Measurements from ENCODE around the gene FANCD2.
A peak's percentile ranks its signal among the peaks of the same experiment; 100 is the strongest.
"Not testable (repeated sequence)": the region's sequence is repeated elsewhere in the genome, so short reads cannot be mapped to it uniquely, and the experiment has no call there.

Gene FANCD2

DNA sequence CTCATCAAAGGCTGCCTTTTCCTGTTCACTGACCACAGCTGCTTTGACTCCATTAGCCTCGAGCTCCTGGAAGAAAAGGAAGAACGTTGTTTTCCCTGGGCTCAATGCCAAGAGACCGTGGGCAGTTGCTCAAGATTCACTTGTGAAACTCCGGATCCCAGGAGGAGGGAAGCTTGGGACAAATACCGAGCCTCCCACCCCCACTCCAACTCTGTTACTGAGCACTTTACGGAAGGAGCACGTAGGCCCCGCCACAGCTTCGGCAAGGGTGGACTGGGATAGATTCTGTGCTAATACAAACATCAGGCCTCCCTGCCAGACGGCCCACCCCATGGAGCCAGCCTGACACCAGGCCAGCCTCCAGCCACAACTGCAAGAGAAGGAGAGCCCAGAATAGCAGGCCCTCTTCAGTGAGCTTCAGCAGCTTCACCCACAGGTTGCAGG, 10.8 kb upstream of the FANCD2 start:
- DNase-seq = peak; percentile 16

DNA sequence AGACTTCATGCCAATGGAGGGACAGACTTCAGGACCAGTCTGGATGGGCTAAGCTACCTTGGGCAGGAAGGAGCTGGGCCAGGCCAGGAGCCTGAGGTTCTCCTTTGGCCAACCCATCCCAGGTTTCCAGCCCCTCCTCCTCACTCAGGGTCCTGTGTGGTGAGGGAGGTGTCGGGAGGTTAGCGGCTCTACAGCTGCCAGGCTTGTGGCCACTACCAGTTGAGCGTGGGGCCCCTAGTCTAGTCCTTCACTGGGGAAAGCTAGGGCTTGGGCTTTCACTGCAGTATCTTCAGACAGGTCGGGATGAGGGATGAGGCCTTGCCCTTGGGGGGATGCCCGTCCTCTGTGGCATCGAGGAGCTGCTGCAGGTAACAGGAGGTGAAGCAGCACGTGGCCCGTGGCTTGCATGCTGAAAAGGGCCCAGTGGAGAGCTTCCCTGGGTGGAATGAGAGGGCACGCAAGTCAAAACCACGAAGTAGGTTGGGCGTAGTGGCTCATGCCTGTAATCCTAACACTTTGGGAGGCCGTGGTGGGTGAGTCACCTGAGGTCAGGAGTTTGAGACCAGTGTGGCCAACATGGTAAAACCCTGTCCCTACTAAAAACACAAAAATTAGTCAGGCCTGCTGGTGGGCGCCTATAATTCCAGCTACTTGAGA, 8.5 kb upstream of the FANCD2 start:
- no peak for DNase-seq

GRCh38 chr3:10018806-10019205, 7.4 kb upstream of the FANCD2 start:
- not testable (repeated sequence) for DNase-seq

- DNase-seq = no peak
These were observed 6.9 kb upstream of the FANCD2 start for GRCh38 chr3:10019326-10019725.

DNA sequence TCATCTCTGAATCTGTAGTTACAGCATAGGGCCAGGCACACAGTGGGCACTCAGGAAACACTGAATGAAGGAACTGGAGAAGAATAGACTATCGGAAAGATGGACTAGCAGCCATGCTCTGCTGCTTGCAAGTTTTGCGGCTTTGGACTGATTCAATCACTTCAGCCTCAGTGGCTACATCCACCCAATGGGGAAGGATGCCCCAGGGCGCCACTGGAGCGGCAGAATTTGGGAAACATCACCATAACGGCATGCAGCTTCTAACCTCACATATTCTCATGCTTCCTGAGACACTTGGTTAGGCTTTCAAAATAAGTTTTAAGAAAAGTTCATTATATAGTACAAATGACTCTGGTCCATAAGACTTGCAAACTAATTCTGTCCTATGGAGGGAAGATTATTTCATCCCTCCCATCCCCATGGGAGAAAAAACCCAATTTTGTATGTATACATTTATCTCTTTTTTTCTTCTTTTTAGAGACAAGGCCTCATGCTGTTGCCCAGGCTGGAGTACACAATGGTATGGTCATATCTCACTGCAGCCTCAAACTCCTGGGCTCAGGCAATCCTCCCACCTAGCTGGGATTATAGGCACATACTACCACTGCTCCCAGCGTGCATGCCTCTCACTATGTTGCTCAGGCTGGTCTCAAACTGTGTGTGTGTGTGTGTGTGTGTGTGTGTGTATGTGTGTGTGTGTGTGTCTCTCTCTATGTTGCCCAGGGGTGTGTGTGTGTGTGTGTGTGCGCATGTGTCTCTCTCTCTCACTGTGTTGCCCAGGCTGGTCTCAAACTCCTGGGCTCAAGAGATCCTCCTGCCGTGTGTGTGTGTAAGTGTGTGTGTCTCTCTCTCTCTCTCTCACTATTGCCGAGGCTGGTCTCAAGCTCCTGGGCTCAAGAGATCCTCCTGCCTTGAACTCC, 4.1 kb upstream of the FANCD2 start:
- no peak for DNase-seq

DNA sequence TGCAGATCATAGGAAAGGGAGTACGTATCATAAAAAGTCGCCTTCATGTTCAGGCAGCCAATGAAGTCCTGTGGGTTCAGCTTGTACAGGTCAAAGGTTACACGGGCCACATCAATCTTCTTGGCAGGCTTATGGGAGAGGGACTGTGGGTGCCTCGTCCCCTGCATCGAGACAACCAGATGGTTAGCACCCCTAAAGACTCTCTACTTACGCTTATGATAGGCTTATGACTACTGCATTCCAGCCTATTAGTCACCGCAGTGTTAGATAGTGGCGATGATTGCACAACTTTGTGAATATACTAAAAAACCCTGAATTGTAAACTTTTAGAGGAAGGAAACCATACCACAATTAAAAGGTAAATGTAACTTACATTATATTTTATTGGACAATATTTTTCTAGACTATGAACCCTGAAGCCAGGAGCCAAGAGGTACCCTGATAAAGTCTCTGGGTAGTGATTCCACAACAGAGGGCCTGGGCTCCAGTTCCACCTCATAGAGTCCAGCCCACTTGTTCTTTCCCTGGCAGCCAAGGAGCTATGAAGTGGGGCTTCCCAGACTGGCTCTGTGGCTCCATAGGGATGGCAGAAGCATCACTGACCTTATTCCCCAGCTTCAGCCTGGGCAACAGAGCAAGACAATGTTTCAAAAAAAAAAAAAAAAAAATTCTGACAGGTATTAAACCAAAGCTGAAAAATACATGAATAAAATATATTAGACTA, 2.5 kb upstream of the FANCD2 start:
- no peak for DNase-seq

- DNase-seq = no peak
These were observed 793 bp upstream of the FANCD2 start for GRCh38 chr3:10025205-10026083.

GRCh38 chr3:10041034-10041433, 14.8 kb downstream of the FANCD2 start:
- DNase-seq = no peak

GRCh38 chr3:10047876-10048275, 21.6 kb downstream of the FANCD2 start:
- DNase-seq = no peak

GRCh38 chr3:10053054-10053453, 26.8 kb downstream of the FANCD2 start:
- not testable (repeated sequence) for DNase-seq

DNA sequence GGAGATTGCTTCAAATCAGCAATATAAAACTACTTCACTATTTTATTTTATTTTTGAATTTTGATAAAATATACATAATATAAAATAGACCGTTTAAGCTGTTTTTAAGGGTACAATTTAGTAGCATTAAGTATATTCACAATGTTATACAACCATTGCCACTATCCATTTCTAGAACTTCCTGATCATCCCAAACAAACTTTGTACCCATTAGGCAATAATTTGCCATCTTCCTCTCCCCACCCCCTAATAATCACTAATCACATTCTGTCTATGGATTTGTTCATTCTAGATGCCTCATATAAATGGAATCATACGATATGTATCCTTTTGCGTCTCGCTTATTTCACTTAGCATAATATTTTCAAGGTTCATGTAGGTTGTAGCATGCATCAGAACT, 28.9 kb downstream of the FANCD2 start:
- DNase-seq = no peak

DNA sequence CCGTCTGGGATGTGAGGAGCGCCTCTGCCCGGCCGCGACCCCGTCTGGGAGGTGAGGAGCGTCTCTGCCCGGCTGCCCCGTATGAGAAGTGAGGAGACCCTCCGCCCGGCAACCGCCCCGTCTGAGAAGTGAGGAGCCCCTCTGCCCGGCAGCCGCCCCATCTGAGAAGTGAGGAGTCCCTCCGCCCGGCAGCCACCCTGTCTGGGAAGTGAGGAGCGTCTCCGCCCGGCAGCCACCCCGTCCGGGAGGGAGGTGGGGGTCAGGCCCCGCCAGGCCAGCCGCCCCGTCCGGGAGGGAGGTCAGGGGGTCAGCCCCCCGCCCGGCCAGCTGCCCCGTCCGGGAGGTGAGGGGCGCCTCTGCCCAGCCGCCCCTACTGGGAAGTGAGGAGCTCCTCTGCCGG, 43.8 kb downstream of the FANCD2 start:
- not testable (repeated sequence) for DNase-seq

DNA sequence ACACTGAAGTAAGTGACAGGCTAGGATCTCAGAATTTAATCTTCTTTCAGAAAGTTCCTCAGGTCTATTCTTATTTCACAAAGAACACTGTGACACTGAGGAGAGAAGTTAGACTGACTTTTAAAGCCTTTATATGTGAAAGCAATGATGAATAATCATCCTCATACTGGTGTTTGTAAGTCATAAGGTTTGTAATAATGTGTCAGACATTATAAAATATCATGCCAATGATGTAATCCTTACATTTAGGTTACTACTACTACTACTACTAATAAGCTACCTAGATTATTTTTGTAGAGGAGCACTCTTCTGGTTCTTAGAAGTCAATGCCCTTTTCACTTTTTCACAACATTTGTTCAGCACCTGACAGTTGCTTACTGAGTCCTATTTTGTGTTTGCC, 48.4 kb downstream of the FANCD2 start:
- no peak for DNase-seq

- no peak for DNase-seq
These were observed 55.6 kb downstream of the FANCD2 start for GRCh38 chr3:10081871-10082270.

DNA sequence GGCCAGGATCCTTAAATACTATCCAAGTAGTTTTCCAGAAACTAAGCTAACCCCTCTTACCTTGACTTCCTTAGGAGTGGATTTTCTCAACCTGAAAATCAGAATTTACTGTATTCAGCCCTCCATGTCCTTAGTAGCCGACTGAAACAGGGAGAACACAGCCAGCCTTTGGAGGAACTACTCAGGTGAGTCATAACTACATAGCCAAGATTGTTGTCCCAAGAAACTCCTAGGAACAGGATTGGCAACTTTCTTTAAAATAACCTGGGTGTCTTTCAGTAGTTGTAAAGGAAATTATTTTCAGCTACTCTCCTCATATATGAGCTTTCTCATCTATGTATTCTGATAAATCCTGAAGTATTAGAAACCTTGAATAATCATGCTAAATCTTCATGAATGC, 59.5 kb downstream of the FANCD2 start:
- no peak for DNase-seq

- DNase-seq = no peak
These were observed 62.0 kb downstream of the FANCD2 start for GRCh38 chr3:10088256-10088655.

- no peak for DNase-seq
These were observed 63.9 kb downstream of the FANCD2 start for GRCh38 chr3:10090179-10090578.

DNA sequence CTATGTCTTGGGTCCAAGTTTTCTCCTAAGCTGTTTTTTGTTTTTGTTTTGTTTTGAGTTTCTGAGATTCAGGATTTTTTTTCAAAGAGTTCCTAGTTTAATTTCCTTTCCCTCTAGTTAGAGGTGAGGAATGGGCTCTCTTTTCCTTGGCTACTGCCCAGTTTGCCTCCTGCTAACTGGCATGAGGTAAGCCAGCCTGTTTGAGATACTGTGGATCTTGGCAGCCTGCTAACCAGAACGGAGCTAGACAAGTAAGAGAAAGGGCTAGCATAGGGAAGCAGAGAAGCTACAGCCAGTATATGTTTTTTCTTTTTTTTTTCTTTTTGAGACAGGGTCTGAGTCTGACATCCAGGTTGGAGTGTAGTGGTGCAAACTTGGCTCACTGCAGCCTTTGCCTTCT, 64.5 kb downstream of the FANCD2 start:
- DNase-seq = not testable (repeated sequence)

DNA sequence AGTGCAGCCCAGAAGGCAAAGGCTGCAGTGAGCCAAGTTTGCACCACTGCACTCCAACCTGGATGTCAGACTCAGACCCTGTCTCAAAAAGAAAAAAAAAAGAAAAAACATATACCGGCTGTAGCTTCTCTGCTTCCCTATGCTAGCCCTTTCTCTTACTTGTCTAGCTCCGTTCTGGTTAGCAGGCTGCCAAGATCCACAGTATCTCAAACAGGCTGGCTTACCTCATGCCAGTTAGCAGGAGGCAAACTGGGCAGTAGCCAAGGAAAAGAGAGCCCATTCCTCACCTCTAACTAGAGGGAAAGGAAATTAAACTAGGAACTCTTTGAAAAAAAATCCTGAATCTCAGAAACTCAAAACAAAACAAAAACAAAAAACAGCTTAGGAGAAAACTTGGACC, 65.2 kb downstream of the FANCD2 start:
- not testable (repeated sequence) for DNase-seq

DNA sequence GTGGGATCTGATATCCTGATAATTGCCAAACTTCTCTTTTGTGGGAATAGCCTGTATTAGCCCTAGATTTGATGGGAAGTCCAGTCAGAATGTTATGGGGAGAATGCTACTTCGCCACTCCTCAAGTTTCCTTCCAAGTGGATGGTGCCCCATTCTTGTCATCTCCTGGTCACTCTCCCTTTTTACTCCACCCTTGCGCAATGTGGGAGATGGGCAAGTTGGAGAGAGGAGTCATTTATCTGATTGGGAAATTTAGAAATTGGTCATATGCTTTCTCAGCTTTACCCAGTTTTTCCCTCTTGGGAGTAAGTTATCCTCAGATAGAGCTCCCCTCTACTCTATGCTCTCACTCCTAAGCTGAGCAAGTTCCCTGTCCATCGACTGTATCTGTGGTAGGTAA, 67.4 kb downstream of the FANCD2 start:
- DNase-seq = no peak

- no peak for DNase-seq
These were observed 72.8 kb downstream of the FANCD2 start for GRCh38 chr3:10099041-10099440.

- DNase-seq = no peak
These were observed 80.7 kb downstream of the FANCD2 start for GRCh38 chr3:10106919-10107318.

DNA sequence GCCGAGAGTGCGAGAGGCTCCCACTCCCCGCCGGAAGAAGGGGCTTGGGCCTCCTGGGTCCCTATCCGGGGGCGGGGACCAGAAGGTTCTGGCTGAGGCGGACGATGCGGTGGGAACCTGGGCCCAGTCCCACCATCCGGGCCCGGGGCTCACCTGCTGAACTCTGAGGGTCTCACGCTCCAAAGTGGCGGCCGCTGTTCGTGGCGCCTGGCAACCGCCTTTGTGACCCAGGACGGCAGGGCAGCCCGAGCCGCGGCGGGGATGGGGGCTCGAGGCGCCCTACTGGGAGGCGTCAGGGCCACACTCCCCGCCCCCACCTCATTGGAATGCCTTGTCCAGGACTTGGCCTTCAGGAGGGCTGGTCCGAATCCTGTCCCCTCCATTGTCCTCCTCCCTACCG, 81.9 kb downstream of the FANCD2 start, which contains the start of gene FANCD2OS:
Gene FANCD2OS, minus strand, starts transcription at position 165 of the 400 bp plus-strand sequence. CDS start 3,481 bp downstream, outside the sequence.
- DNase-seq = no peak

Data from GDM1 (cell line).